Heart left ventricle (tissue), 13 donors: ENCODE data around the gene ATG12.

Experiments used
- CTCF ChIP-seq, 12 donors: fragments of 200-600 bp; sonication (generic) in 4 of 12; IDR thresholded peaks; one replicate each; pipeline versions ENCODE4 v1.5.0 to v1.8.0; 2018 to 2022; ENCODE audit warnings: antibody characterized with exemption in 12 of 12, mild to moderate bottlenecking in 5 of 12
- POLR2A ChIP-seq, 2 donors: fragments of 450-650 bp; IDR thresholded peaks; one replicate each; pipeline ENCODE4 v1.6.1; 2017; ENCODE audit warnings: antibody characterized with exemption in 2 of 2, mild to moderate bottlenecking in 2 of 2, moderate library complexity in 2 of 2
- donor health status: ischemic (EF 13 %, LVEDD 7.1; RV severe dilation, severe dysfunction).
- donor health status: DM: no; HTN: yes; CAD: no.
- donor health status: DM: no; HTN: no; CAD: no.
- donor health status: ischemic (EF 25% LVEDD 6.9; RV normal size, moderate dysfunction).
- donor health status: ischemic (EF 25% LVEDD 5.7; RV mildly dilated, moderate dysfunction).
- donor health status: ischemic (EF 35%, LVEDD 5.7; RV mildly dilated, moderate dysfunction).
- donor health status: nonischemic (EF 11% LVEDD 7.7; RV severe dilation, severe dysfunction).
- donor health status: DM: yes; HTN: yes; CAD: no.
- donor health status: PGD.
- donor health status: ischemic (EF 29% LVEDD 5.4; RV normal size, mild dysfunction).
- donor health status: nonischemic (EF 23%, LVEDD 6.1; RV moderate dilation, normal function).

- TF ChIP-seq CTCF (IDR thresholded peaks at IDR 0.05), result no peak
- no peak for TF ChIP-seq POLR2A (IDR thresholded peaks at IDR 0.05)
Measured at GRCh38 chr5:115800108-115800507, 41.3 kb downstream of the ATG12 start.
